GM12873 (cell line): ENCODE results near the gene RARRES2.

ENCODE experiments used
- CTCF ChIP-seq: IDR thresholded peaks from 2 replicates; pipeline ENCODE4 v1.5.1; 2012; ENCODE audit warnings: low read depth, mild to moderate bottlenecking, moderate library complexity, low read length, control low read depth; ENCODE audit not compliant: insufficient read depth; ENCODE audit errors: missing control alignments

The RARRES2 gene

DNA sequence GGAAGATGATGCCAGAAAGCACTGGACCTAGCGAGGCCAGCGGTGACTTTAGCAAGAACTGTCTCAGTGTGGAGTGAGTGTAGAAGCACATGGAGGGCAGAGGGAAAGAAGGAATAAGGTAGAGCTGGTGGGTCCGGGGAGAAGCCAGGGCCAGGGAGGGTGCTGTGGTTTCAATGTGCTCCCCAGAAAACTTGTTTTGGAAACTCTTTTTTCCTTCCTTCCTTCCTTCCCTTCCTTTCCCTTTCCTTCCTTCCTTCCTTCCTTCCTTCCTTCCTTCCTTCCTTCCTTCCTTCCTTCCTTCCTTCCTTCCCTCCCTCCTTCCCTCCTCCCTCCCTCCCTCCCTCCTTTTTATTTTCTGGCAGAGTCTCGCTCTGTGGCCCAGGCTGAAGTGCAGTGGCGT is 5.5 kb upstream of the RARRES2 start:
- TF ChIP-seq CTCF = no peak

DNA sequence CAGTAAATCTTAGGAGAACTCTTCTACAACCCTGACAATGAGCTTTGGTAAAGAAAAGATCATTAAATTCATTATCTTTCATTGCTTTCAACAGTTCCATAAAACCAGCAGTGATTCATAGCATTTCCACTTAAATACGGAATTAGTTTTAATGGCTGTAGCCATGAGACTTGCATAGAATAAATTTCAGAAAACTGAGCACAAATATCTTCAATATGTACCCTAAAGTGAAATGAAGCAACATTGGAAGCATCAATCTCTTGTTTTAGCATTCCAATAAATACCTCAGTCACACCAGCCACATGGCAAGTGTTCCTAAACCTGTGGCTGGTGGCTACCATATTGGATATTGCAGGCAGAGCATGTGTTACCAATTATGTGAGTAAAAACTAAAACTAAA is 3.6 kb upstream of the RARRES2 start:
- no peak for TF ChIP-seq CTCF

DNA sequence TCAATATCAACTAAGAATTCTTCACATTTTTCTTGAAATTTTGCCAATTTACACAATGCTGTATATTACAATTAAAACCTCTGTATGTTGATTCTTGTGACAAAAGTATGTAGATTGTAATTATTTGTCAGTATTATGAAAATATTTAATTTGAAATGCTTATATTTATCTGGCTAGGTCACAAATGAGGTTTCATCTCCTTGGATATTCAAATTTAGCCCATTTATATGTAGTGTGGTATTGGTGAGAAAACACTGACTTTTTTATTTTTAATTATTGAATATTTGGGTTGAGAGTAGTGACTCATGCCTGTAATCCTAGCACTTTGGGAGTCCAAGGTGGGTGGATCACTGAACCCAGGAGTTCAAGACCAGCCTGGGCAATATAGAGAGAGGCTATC is 2.9 kb upstream of the RARRES2 start:
- no peak for TF ChIP-seq CTCF

- TF ChIP-seq CTCF = no peak
These were observed 1.8 kb upstream of the RARRES2 start for GRCh38 chr7:150343225-150343624.

DNA sequence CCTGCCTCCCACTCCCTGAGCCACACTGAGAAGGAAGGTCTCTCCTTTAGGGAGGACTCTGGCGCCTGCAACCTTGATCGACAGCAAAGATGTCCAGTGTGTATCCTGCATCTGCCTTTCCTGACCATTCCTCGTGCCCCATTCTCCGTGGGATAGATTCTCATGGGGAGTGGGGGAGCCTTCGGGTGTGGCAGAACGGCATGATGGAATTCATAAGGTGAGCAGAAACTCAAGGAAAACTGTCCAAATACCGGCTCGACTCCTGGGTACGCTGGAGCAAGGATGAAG is 636 bp upstream of the RARRES2 start:
- TF ChIP-seq CTCF = no peak

GRCh38 chr7:150340875-150341262 is 560 bp downstream of the RARRES2 start:
- no peak for TF ChIP-seq CTCF

DNA sequence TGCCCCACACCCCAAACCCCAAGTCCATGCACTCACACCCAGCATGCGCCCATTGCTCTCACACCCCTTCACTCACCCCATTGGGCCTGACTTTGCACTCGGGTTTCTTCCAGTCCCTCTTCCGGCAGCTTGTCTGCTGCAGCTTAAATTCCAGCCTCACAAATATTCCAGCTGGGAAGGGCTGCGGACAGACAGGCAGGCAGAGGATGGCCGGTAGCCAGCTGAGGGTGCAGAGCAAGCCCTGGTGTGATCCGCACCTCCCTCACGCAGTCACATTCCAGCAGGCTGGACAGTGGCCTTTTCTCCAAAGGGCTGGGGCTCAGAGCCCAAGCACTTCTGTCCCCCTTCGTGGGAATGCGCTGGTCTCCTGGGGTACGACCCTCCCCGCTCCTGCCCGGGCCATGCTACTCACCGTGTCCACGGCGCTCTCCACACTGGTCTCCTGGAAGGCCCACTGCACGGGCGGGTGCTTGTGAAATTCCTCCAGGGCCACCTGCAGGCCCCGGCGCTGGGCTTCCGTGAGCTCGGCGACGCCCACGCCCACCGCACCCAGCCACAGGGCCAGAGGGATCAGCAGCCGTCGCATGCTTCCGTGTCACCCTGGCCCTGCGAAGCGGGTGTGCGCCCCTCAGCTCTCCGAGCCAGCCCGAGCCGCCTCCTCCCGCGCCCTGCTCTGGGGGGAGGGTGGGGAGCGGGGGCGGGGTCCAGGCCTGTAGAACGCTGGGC is 1.2 kb downstream of the RARRES2 start:
- no peak for TF ChIP-seq CTCF

DNA sequence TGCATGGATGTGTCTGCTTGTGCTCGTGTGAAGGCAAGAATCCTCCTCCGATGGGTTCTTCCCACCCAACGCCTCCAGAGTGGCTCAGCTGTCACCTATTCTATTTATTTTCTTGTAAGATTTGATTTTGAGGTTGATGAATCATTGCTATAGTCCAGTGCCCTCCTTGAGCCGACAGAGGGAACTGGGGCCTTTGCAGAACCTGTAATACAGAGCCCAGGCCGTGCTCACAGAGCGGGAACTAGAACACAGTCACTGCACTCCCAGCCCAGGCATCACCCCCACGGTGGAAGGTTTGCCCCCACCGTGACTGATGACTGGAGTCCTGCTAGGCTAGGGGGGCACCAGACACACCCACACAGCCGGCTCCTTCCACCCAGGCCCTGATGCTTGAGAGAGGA is 2.0 kb downstream of the RARRES2 start:
- TF ChIP-seq CTCF = no peak
